SU-DHL-6 (cell line): ENCODE data around the gene CAPN8.
A peak's percentile ranks its signal among the peaks of the same experiment; 100 is the strongest.

Source experiments
- EZH2phosphoT487 ChIP-seq: fragments of 200-600 bp; sonication (generic), shearing (Covaris generic); conservative IDR thresholded peaks from 2 replicates; pipeline ENCODE4 v1.6.1; 2018; ENCODE audit warnings: mild to moderate bottlenecking, antibody characterized with exemption, low read length, moderate library complexity, mixed read lengths
- TF ChIP-seq, protein P1 (sequence below): fragments of 200-600 bp; sonication (generic); IDR thresholded peaks from one replicate; pipeline ENCODE4 v1.5.1; 2017; ENCODE audit warnings: antibody characterized with exemption, mild to moderate bottlenecking, low read length, moderate library complexity; ENCODE audit not compliant: insufficient read depth, poor library complexity, severe bottlenecking

DNA sequence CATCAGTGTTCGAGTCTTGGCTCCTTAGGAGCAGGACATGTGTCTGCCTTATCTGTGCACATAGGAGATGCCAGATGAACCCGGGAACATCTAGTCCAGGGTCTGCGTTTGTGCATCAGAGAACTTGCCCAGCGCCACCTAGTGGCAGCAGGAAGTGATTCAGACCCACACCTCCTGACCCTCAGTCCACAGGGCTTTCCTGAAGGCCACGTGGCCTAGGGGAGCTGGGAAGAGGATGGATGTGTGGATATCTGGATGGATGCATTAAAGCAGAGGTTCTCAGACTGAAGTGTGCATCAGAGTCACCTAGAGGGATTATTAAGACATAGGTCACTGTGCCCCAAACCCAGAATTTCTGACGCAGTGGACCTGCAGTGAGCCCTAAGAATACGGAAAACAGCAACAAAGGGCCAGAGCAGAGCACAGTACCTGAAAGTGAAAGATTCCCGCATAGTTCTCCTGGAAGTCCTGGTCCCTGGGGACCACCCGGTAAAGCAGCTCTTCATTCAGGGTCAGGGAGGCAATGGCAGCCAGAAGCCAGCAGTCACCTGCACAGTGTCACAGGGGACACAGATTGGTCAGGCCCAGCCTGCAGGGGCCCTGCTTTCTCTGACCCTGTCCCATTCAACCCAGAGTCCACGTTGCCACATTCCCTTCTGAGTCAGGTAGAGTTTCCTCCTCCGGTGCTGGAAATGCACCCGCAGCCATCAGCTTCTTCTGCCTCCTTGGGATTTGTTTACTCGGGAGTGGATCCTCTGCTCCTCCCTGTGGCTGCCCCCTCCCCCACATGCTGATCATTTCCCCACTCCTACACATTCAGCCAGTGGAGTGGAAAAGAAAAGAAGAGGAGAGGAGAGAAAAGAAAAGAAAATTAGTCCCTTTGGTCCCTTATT is 37.0 kb downstream of the CAPN8 start:
- TF ChIP-seq, protein P1, sequence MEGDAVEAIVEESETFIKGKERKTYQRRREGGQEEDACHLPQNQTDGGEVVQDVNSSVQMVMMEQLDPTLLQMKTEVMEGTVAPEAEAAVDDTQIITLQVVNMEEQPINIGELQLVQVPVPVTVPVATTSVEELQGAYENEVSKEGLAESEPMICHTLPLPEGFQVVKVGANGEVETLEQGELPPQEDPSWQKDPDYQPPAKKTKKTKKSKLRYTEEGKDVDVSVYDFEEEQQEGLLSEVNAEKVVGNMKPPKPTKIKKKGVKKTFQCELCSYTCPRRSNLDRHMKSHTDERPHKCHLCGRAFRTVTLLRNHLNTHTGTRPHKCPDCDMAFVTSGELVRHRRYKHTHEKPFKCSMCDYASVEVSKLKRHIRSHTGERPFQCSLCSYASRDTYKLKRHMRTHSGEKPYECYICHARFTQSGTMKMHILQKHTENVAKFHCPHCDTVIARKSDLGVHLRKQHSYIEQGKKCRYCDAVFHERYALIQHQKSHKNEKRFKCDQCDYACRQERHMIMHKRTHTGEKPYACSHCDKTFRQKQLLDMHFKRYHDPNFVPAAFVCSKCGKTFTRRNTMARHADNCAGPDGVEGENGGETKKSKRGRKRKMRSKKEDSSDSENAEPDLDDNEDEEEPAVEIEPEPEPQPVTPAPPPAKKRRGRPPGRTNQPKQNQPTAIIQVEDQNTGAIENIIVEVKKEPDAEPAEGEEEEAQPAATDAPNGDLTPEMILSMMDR: peak; percentile 77
- no peak for TF ChIP-seq EZH2phosphoT487
